ENCODE measurements around the gene IL12A. TPM values are rescaled to one million over a fixed set of nuclear protein-coding genes. Genes with fewer than 3 reads are reported as not detected.

IL12A gene
- total RNA-seq, 1 donor from 2014 or later = not detected

- Mint-ChIP-seq H3K4me3 (ENCODE audit: unreplicated experiment) (no peak overlapping the region), H3K9me3 (ENCODE audit: unreplicated experiment) (no peaks in the 10 kb centered on the region), H3K27ac (ENCODE audit: unreplicated experiment) (no peak overlapping the region), H3K27me3 (ENCODE audit: unreplicated experiment) (no peaks in the 10 kb centered on the region), H3K36me3 (ENCODE audit: unreplicated experiment) (no peaks in the 10 kb centered on the region), H3K4me1 (ENCODE audit: low read depth, unreplicated experiment) (no peaks in the 10 kb centered on the region)
- DNase-seq = no peak
- TF ChIP-seq CTCF (IDR thresholded peaks at IDR 0.05; ENCODE audit: partially characterized antibody, unreplicated experiment) = no peak
Observed at GRCh38 chr3:159995091-159995490, 6.5 kb downstream of the IL12A start.

- H3K4me3 Mint-ChIP-seq (ENCODE audit: unreplicated experiment) = no peak overlapping the region
- no peaks in the 10 kb centered on the region for H3K9me3 Mint-ChIP-seq (ENCODE audit: unreplicated experiment)
- no peak for DNase-seq
- TF ChIP-seq CTCF (IDR thresholded peaks at IDR 0.05; ENCODE audit: partially characterized antibody, unreplicated experiment) = no peak
- no peak overlapping the region for H3K27ac Mint-ChIP-seq (ENCODE audit: unreplicated experiment)
- H3K36me3 Mint-ChIP-seq (ENCODE audit: unreplicated experiment) = no peaks in the 10 kb centered on the region
- H3K27me3 Mint-ChIP-seq (ENCODE audit: unreplicated experiment) = no peaks in the 10 kb centered on the region
- no peaks in the 10 kb centered on the region for H3K4me1 Mint-ChIP-seq (ENCODE audit: low read depth, unreplicated experiment)
Observed at GRCh38 chr3:159996018-159996417, 7.4 kb downstream of the IL12A start.

GRCh38 chr3:159996959-159997358, 8.3 kb downstream of the IL12A start:
- Mint-ChIP-seq H3K27me3 (ENCODE audit: unreplicated experiment) (no peaks in the 10 kb centered on the region), H3K9me3 (ENCODE audit: unreplicated experiment) (no peaks in the 10 kb centered on the region)

GRCh38 chr3:160001148-160001760, 12.6 kb downstream of the IL12A start:
- Mint-ChIP-seq H3K4me1 (ENCODE audit: low read depth, unreplicated experiment) (peaks cover 8% of the 10 kb centered on the region), H3K4me3 (ENCODE audit: unreplicated experiment) (no peak overlapping the region), H3K27me3 (ENCODE audit: unreplicated experiment) (peaks cover 2% of the 10 kb centered on the region), H3K27ac (ENCODE audit: unreplicated experiment) (no peak overlapping the region), H3K36me3 (ENCODE audit: unreplicated experiment) (no peaks in the 10 kb centered on the region), H3K9me3 (ENCODE audit: unreplicated experiment) (no peaks in the 10 kb centered on the region)
- TF ChIP-seq CTCF (IDR thresholded peaks at IDR 0.05; ENCODE audit: partially characterized antibody, unreplicated experiment) = no peak
- no peak for DNase-seq

More at GRCh38 chr3:159996959-159997358, 8.3 kb downstream of the IL12A start:
- TF ChIP-seq CTCF (IDR thresholded peaks at IDR 0.05; ENCODE audit: partially characterized antibody, unreplicated experiment) = no peak
- H3K36me3 Mint-ChIP-seq (ENCODE audit: unreplicated experiment) = no peaks in the 10 kb centered on the region
- no peak overlapping the region for H3K4me3 Mint-ChIP-seq (ENCODE audit: unreplicated experiment)
- DNase-seq = no peak
- H3K4me1 Mint-ChIP-seq (ENCODE audit: low read depth, unreplicated experiment) = peaks cover 1% of the 10 kb centered on the region
- H3K27ac Mint-ChIP-seq (ENCODE audit: unreplicated experiment) = no peak overlapping the region

- Mint-ChIP-seq H3K27me3 (ENCODE audit: unreplicated experiment) (peaks cover 2% of the 10 kb centered on the region), H3K27ac (ENCODE audit: unreplicated experiment) (no peak overlapping the region), H3K36me3 (ENCODE audit: unreplicated experiment) (no peaks in the 10 kb centered on the region), H3K9me3 (ENCODE audit: unreplicated experiment) (no peaks in the 10 kb centered on the region), H3K4me3 (ENCODE audit: unreplicated experiment) (no peak overlapping the region), H3K4me1 (ENCODE audit: low read depth, unreplicated experiment) (peaks cover 8% of the 10 kb centered on the region)
- TF ChIP-seq CTCF (IDR thresholded peaks at IDR 0.05; ENCODE audit: partially characterized antibody, unreplicated experiment) = no peak
- DNase-seq = no peak
Observed at GRCh38 chr3:160001850-160002623, 13.4 kb downstream of the IL12A start.
